Measurements from ENCODE around the gene NUP62. TPM values are rescaled to one million over a fixed set of nuclear protein-coding genes. Genes with fewer than 3 reads are reported as not detected.

Gene NUP62
- total RNA-seq, 2 donors from 2014 or later, result 31.5 to 37.1 TPM

GRCh38 chr19:49876422-49877019 lies 52.8 kb downstream of the NUP62 start:
- ATAC-seq, result peak; percentile 72
- intact Hi-C loops (cut with DNase I, micrococcal nuclease), result no loop called here
- DNase-seq, result peak; percentile 97 to 98

DNA sequence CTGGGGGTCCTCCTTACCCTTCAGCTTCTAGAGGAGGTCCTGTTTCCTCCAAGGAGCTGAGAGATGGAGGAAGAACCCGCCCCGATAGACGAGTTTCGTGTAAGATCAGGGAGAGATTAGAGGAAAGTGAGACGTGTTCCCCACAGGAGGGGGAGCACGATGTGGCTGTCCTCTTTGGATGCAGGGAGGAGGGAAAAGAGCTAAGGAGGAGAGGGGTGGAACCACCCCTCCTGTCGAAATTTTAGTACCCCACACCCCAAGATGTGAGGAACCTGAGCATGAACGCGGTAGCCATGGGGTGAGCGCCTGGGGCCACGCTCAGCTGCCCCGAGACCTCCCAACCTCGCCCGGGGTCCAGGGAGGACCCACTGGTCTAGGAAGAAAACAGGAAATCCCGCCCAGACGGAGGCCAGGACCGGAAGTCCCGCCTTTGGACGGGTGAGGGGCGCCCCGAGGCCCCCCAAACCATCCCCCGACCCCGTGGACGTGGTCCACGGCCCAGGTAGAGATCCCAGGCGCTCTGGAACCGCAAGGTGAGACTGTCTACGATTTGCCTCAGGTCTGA lies 53.4 kb downstream of the NUP62 start:
- intact Hi-C loops (cut with DNase I, micrococcal nuclease), result no loop called here
- DNase-seq (peak in 1 of 2 donors; percentile 74), ATAC-seq (peak; percentile 10)

- intact Hi-C loops (cut with DNase I, micrococcal nuclease), result no loop called here
- no peak for DNase-seq
- no peak for ATAC-seq
Measured at GRCh38 chr19:49875177-49875576, 54.1 kb downstream of the NUP62 start.

- DNase-seq (no peak), ATAC-seq (no peak)
- intact Hi-C loops (cut with DNase I, micrococcal nuclease), result no loop called here
Measured at GRCh38 chr19:49874503-49875157, 54.7 kb downstream of the NUP62 start.

- no peak for DNase-seq
- intact Hi-C loops (cut with DNase I, micrococcal nuclease), result no loop called here
- no peak for ATAC-seq
Measured at GRCh38 chr19:49873834-49874233, 55.5 kb downstream of the NUP62 start.

DNA sequence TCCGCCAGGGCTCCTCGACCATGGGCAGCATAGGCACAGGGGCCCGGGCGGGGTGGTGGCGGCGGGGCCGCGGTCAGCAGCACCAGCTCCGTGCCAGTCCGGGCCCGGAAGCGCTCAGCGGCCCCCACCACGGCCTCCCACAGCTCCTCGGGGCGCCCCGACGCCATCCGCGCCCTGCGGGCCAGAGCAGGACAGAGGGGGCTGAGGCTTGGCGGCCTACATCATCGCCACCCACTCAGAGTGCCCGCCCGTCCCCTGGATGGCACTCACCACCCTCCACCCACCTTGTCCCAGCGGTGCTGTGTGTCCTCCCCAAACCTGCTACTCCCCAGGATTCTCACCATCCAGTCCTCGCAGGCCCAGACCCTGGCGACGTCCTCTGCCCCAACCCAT lies 56.2 kb downstream of the NUP62 start:
- intact Hi-C loops (cut with DNase I, micrococcal nuclease), result no loop called here
- DNase-seq (no peak), ATAC-seq (no peak)

- intact Hi-C loops (cut with DNase I, micrococcal nuclease), result no loop called here
- DNase-seq, result no peak
- no peak for ATAC-seq
Measured at GRCh38 chr19:49872245-49873128, 56.8 kb downstream of the NUP62 start.

GRCh38 chr19:49871349-49871985 lies 57.8 kb downstream of the NUP62 start:
- ATAC-seq (no peak), DNase-seq (no peak)
- intact Hi-C loops (cut with DNase I, micrococcal nuclease), result no loop called here

GRCh38 chr19:49870309-49870901 lies 58.9 kb downstream of the NUP62 start:
- no peak for ATAC-seq
- intact Hi-C loops (cut with DNase I, micrococcal nuclease), result no loop called here

DNA sequence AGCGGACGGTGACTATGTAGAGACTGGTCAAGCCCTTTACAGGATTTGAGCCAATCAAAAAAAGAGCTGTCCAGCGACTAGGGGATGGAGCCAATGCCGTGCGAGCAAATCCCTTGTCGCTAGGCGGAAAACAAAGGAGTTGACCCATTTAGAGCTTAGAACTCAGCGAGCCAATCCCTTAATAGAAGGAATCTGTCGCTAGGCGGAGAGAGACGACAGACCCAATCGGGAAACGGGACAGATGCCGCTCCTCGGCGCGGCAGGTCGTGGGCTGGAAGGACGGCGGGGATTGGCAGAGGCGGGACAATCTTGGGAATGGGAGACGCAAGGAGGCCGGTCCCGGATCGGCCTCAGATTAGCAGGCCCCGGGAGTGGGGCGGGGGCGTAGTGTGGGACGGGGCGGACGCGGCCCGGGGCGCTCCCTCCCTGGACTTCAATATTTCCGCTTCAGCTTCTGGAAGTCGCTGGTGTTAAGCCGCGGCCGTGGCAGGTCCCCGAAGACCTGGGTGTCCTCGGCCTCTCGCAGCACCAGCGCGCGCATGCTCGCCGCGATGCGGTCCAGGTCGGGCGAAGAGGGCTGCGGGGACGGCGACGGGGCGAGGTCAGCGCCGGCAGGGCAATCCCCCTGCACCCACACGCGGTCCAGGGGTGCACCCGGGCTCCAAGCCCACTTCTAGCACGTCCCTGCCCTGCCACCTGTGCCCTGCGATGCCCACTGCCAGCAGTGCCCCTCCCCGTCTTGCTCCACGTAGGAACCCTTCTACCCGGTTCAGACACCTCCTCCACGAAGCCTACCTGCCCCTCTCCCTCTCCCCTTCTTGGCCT lies 59.6 kb downstream of the NUP62 start:
- ATAC-seq, result peak; percentile 71
- peak; percentile 95 to 97 for DNase-seq
- intact Hi-C loops (cut with DNase I, micrococcal nuclease), result no loop called here

More at GRCh38 chr19:49870309-49870901, 58.9 kb downstream of the NUP62 start:
- DNase-seq, result no peak

DNA sequence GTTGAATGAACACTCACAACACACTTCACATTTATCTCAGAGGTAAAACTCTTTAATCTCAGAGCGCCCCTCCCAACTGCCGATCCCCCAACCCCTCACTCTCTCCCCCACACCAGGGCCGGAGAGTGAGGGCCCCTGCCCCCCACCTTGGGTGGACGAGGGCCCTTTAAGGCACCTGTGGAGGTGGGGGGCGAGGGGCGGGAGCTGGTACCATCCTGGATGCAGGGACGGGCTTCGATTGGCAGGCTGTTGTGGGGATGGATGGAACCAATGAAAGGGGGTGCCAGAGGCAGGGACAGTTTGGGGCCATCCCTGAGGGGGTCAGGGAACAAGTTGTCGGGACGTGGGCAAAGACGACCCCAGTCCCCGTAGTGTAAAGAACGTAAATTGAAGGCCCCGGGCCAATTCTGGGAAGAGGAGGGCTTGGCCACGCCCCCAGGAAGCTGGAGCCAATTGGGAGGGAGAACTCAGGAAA lies 60.3 kb downstream of the NUP62 start:
- ATAC-seq, result peak; percentile 6
- intact Hi-C loops (cut with DNase I, micrococcal nuclease), result no loop called here

GRCh38 chr19:49866933-49867782 lies 62.1 kb downstream of the NUP62 start, which contains the start of gene PNKP:
TSS of gene PNKP (minus strand) at chr19:49867576. CDS start at chr19:49867204, 372 bp downstream.
- ATAC-seq (peak; percentile 64), DNase-seq (peak; percentile 93)
- intact Hi-C loops (cut with DNase I, micrococcal nuclease), result no loop called here

More for the DNA sequence above, 60.3 kb downstream of the NUP62 start:
- DNase-seq, result peak in 1 of 2 donors; percentile 93

- no peak for DNase-seq
- ATAC-seq, result no peak
- intact Hi-C loops (cut with DNase I, micrococcal nuclease), result no loop called here
Measured at GRCh38 chr19:49864890-49865289, 64.4 kb downstream of the NUP62 start.

DNA sequence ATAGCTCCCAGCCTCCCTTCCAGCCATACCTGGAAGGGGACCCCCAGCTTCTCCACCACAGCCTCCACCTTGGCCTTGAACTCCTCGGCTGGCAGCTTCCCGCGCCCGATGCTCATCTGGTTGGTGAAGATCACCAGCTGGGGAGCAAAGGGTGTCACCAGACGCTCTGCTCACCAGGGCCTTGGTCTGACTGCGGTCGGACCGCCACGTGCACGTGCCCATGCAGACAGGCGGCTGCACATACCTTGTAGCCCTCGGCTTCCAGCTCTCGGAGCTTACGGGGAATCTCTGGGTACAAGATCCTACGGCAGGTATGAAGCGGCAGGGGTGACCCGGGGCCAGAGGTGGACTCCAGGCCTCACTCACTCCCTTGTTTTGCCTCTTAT lies 65.4 kb downstream of the NUP62 start:
- DNase-seq (peak; percentile 7 to 23), ATAC-seq (no peak)
- intact Hi-C loops (cut with DNase I, micrococcal nuclease), result no loop called here

GRCh38 chr19:49863254-49863934 lies 65.9 kb downstream of the NUP62 start:
- intact Hi-C loops (cut with DNase I, micrococcal nuclease), result no loop called here
- DNase-seq (peak in 1 of 2 donors; percentile 13), ATAC-seq (no peak)
